ENCODE data around the gene MR1.

GRCh38 chr1:181021811-181022434 is 11.9 kb upstream of the MR1 start:
- TF ChIP-seq CTCF (conservative IDR thresholded peaks at IDR 0.05; ENCODE audit: low read length) (no peak), EZH2phosphoT487 (IDR thresholded peaks at IDR 0.05; ENCODE audit: borderline replicate concordance, low read depth, low read length) (no peak)
